NCI-H128 (cell line): Measurements from ENCODE around the gene GFOD1.

Experiments used
- DNase-seq: peaks from one replicate; lab custom pipeline; 2025; ENCODE audit not compliant: unreplicated experiment; lab: John Stamatoyannopoulos, UW

Gene GFOD1

DNA sequence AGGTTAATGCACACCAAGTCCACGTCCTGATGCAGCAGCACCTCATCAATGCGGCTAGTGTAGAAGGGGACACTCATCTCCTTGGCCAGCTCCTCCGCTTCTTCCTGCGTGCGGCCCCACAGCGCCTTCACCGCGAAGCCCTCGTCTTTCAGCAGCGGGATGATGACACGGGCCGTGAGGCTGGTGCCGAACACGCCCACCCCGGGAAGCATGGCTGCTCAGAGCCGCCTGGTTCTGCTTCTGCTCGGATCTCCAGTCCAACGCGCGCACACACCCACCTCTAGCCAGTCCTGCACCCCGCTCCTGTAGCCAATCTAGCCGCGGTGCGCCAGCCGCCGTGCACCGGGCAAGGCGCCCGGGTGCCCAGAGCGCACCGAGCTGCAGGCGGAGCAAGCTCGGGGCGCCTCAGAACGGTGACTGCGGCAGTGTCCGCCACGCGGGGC lies 700 bp downstream of the GFOD1 start:
- DNase-seq = no peak

DNA sequence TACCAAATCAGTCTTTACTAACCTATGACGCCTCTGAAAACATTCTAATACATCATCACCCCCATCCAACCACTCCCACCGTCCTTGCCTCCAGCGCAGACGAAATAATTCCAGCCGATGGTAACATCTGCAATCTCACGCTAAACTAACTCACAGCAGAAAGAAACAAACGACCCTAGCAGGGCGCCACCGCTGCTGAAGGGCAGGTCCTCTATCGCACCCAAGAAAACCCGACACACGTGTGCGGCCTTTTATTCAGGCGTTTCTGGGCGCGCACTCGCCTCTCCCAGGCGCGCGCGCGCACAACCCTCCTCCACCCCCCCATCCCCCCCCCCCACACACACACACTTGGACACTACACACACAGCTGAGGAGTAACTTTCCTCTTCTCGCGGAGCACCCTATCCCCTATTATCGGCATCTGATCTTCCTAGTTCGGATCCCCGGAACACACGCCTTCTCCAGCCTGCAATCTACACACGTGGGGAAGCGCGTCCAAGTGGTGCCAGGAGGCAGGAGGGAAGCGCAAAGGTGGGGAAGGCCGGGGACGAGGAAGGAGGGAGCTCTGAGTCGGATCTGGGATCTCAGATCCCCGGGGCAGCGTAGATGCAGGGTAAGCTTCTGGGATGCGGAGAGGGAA lies 1.4 kb downstream of the GFOD1 start:
- peak; percentile 3 for DNase-seq

DNA sequence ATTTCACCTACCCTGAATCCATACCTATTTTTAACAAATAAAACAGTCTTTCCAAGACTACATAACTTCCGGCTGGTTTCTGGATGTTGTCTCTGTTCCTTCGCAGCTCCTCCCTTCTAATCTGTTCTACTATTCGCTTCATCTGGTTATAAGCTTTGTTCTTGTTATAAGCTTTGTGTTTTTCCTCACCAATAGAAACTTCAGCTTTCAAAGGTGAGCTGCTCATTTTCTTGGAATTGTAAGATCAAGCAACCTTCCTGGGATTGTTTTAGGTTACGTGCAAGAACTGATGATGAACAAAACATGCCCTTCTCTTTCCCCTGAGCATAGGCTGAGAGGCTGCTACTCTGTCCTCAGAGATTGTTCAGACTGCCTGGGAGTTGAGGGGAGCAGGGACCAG lies 2.1 kb downstream of the GFOD1 start:
- no peak for DNase-seq

DNA sequence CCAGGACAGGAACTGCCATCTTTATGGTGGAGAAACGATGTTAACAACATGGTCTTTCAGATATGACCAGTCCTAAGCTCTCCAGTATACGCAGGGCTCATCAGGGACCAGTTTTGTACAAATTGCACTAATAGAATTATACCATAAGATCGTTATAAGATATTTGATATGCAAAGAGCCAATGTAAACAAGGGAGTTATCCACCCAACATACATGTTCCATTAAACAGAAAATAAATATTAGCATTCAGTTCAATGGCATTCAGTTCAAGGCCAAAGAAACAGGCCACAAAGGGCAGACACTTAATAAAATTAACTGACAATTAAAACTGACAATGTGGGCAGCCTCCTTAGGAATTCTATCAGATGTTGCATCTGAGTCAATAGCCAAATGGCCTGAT lies 2.6 kb downstream of the GFOD1 start:
- DNase-seq = no peak

DNA sequence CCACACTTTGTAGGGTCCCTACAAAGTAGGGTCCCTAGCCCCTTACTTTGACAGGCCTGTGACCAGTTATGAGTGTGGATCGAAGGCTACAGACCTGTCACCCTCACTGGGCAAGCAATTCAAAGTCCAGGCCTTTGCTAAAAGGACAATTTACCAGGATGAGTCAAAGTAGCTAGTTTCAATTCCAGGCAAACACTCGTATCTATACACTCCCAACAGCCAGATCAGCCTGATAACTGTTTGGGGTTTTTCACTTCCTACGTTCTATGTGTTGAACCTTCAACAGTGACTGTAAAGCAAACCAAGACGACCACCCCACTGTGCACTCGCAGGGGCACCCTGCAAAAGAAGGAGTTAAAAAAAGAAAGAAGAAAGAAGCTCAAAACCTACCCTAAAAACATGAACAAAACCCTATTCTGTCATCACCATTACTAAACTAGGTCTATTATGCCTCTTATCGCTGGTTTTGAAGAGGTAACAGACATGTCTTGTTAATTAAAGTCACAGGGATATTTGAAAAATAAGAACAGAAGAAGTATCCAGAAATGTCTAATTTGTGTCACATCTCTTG lies 3.2 kb downstream of the GFOD1 start:
- DNase-seq = no peak

DNA sequence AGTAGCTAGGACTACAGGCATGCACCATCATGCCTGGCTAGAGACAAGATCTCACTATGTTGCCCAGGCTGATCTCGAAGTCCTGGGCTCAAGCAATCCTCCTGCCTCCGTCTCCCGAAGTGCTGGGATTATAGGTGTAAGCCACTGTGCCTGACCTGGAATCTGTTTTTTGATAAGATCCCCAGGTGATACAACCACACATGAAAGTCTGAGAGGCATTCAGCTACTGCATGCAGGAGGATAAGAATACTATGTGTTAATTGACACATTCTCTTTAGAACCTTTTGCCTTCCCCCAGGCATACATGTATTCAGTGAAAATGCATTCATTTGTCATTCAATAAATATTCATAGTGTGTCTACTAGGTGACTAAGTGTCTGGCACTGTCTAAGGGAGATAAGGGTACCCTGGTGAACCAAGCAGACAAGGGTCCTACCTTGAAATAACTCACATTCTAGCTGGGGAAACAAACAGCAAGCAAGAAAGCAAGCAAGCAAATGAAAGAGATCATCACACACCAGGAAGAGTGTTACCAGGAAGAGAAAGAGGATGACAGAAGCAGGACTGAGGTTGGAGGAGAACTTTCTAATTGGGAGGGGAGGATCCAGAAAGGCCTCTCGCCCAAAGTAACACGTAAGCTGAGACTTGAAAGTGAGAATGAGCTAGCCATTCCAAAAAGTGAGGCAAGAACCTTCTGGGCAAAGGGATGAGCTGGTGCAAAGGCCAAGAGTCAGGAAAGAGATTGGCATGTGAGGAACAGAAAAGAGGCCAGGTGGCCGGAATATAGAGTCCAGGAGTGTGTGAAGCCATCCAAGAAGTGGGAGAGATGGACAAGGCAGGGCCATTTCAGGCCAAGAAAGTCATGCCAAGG lies 6.5 kb downstream of the GFOD1 start:
- no peak for DNase-seq

DNA sequence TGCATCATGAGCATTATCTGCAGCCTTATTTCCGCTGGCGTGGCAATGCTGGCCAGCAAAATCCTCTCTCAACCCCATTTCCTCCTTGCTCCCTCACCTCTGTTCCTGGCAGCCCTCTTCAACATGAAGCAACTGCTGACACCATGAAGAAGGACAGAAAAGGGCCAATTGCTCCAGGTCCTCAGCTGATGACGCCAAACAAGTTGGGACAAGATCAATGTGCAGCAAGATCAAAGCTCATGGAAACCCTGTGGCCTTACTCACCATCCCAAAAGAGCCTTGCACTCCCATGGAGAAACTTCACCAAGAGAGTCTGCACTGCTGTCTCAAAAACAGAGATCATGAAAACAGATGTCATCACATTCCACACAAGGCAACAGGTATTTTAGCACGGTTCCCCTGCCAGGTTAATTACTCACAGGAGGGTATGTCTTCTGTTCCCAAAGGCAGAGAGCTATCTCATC lies 7.4 kb downstream of the GFOD1 start:
- DNase-seq = no peak

DNA sequence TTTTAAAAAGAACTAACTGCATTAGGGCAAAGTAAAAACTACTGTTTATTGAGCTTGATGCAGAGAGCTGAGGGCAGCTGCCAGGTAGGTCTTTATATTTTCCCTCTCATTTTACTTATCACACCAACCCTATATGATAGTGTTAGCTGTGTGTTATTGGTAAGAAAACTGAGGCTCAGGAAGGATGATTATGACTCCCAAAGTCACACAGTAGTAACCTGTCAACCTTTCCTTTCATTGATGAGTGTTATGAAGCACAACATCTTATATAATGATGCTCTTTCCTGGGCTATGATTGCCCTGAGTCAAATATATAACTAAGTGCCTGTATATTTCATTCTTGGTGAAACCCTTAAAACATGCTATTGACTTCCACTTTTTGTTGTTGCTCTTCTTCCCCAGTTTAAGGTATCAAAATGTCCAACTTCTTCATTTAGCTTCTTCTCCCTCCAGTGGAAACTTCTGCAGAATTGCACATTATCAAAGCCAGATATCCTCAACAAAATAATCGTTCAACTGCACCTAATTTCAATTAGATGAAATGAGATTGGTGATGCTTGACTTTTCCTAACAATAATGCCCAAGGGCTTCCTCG lies 8.1 kb downstream of the GFOD1 start:
- DNase-seq = no peak

DNA sequence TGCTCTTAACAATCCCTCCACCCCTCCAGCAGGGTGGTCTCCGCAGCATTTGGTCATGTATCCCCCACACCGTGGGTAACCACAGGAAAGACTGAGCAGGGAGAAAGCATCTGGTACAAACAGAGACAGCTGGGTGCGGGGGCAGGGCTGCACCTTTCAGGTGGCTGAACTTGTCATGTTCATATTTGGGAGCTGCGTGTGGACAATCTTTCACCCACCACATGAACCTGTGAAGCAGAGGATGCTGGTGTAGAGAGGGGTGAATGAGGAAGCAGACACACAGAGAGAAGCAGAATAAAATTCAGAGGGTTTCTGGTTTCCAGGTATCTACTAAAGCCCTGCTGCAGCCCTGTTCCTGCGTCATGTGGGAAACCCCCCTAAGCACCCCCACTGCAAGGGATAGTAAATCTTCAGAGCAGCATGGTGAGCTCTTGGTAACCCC lies 8.9 kb downstream of the GFOD1 start:
- no peak for DNase-seq

DNA sequence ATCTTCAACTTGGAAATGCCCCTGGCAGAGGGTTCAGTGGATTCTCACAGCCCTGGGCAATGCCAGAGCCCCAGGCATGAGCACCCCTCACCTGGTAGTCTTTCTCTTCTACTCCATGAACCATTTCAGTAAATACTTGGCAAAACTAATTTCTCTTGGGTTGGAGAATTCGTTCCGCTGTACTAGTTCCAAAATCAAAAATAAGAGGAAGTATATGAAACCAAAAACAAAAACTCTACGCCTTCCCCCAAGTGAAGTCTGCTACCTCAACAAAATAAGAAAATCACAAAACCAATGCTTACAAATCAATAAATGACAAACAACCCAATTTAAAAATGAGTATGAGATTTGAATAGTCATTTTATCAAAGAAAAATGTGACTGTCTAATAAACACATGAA lies 12.6 kb downstream of the GFOD1 start:
- no peak for DNase-seq

DNA sequence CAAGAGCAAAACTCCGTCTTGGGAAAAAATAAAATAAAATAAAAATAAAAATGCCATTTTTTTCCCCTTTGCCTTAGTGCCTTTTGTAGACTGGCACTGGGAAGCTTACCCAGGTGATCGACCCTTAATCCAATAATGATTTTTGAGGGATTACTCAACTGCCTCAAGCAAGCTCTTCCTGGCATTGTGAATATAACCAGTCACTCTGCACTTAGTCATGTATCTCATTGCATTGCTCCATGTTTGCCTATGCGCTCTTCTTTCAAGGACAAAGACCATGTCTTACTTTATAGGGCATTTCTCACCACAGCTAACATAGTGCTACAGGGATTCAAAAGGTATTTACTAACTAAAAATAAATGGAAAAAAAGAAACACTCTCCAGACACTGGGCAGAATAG lies 13.0 kb downstream of the GFOD1 start:
- DNase-seq = no peak

DNA sequence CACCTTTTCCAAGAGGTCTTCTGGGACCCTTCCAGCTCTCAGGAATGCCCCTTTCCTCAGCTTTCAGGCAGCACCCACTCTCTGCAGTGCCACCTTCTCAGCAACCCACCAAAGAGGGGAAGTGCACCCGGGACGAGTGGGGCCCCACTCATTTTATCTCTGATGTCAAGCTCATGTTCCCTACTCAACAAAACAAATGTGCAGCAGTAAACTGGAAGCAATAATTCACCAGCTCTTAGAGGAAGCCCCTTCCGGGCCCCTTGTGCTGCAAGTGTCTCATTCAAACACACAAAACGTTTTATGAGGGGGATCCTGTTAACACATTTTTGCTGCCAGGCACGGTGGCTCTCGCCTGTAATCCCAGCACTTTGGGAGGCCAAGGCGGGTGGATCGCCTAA lies 13.6 kb downstream of the GFOD1 start:
- no peak for DNase-seq

DNA sequence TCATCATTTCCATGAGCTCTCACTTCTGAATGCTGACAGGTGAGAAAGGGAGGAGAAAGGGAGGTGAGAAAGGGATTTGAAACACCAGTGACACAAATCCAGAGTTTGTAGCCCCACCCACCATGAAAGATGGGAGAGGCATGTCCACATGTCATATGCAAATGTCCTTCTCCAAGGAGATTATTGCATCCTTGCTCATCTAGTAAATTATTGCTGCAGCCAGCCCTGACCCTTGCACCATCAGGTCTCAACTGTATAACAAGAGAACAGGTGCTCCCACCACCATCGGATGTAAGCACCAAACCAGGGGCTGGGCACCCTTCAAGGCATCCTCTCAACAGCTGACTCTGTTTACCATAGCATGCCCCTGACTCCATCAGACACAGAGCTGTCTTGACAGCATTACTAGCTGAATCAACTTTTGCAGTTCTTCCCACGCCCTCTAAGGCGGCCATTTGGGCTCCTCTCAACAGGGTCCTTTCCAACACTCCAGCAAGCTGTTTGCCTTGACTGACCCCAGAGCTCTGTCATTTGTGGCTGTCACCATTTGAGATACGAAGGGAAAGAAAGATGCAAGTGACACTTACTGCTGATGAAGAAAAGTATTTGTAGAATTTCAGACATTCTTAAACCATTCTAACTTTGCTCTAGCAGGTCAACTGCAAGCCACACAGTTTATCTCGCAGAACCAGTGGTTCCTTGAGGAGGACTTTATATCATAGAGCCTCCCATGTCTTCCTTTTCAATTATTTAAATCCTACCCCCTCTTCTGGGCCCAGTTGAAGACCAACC lies 14.2 kb downstream of the GFOD1 start:
- no peak for DNase-seq

DNA sequence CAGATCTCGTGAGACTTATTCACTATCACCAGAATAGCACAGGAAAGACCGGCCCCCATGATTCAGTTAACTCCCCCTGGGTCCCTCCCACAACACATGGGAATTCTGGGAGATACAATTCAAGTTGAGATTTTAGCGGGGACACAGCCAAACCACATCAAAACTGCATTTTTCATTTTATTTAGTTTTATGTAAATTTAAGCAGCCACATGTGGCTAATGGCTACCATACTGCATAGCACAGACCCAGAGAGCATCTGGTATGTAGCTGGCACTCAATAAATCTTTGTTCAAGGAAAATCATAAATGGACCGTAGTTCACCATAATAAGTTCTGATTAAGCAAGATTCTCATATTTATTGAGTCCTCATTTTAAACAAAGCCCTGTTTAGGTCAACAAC lies 15.3 kb downstream of the GFOD1 start:
- DNase-seq = no peak

DNA sequence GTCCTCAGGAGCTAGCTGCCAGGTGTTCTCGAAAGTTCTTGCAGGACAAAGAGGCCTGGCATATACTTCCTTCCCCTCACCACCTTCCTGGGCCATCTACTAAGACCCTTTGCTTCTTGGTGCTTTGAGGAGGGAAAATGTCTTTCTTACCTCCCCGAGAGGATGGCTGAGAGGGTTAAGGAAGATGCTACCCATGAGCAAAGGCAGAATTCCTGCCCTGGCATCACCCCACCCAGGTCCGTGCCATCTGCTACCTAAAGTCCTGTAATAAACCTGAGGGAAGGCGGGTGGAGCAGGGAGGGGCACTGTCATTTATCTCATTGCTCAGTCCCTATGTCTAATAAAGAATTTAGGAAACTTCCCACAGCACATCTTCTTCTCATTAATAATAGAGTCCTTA lies 16.2 kb downstream of the GFOD1 start:
- DNase-seq = no peak

DNA sequence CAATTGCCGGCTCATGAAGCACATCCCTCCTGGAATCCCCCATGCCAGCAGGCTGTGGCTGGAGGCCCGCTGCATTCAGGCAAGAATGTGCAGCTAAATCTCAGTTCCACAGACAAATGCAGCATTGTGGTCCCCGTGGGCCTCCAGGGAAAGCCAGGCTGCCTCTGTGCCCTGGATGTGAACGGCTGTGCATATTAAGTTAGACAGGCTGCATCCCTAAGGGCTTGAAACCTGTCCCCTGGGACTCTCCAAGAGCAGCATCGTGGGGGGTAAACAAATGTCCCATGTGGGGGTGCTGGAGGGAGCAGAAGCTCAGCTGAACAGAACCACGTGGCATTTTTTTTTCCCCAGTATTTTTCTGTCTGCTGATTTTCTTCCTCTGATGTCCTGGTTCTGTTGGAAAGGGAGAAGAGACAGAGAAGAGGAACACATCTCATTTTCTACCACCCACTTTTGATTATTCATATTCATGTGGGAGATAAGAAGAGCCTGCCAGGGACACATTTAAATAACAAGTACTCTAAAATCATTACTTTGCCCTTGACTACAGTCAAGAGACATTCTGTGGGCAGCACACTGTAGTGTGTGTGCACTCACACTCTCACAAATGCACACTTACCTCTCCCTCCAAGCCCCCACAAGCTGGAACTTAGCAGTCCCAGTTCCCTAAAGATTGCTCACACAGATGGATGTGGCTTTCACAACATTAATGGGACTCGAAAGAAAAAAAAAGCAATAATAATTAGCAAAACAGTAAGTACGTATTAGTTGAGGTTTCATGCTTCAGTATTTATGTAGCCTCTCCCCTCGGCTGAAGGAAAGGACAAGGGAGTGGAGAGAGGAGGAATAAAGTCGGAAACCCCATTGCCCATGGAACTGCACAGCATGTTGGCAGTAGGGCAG lies 16.9 kb downstream of the GFOD1 start:
- DNase-seq = no peak

DNA sequence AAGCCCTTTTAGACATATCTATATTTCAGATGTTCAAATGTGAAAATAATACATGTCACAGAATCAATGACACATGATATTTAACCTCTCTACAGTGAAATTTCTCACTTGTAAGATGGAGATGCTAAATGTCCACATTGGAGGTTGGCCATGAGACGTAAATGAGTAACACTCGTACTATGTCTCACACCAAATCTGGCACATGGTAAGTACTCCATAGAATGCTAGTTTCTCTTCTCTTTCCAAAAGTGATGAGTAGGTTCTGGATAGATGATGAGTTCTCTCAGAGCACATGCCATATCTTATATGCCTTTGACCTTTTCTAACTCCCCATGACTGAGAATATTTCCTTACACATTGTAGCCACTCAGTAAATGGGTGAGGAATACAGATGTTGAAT lies 17.7 kb downstream of the GFOD1 start:
- DNase-seq = no peak

DNA sequence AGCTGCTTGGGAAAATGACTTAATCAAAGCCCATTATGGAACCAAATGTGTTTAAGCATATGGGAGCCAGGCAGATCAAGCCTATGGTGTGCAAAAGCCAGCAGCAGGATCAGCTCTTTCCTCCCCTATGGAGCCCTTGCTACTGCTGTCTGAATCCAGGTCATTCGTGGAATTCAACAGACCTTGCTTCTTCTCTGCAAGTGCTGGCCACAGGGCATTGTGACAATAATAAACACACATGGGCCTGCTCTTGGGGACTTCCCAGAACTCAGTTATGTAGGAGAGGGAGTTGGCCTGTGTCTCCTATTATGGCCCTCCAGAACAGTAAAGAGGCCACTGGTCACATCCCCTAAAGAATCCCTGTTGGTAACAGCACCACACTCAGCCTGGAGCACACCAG lies 18.6 kb downstream of the GFOD1 start:
- DNase-seq = no peak

DNA sequence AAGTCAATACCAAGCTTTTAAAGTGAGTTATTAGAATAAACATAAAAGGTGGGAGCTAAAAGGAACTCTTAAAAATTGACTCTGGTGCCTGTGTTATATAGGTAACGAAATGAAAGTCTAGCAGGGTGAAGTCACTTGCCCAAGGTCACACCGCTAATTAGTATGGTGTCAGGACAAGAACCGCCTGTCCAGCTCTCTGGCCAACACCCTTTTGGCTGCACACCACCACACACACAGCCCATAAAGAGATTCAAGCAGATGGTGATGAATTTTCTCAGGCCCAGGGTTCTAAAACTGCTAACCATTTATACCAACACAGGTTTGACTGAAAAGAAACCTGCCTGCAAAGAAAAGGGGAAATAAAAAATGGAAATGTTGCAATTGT lies 20.2 kb downstream of the GFOD1 start:
- no peak for DNase-seq
